HEK293 (cell line): ENCODE measurements around the gene MXRA8.

Experiments used
- BCL6B ChIP-seq: fragments of 450-650 bp; formaldehyde crosslinking; IDR thresholded peaks from 2 replicates; pipeline ENCODE4 v1.5.1; 2017; ENCODE audit warnings: missing biosample characterization, missing genetic modification characterization
- GLIS1 ChIP-seq: fragments of 450-650 bp; formaldehyde crosslinking; IDR thresholded peaks from 2 replicates; pipeline ENCODE4 v1.5.1; 2016; ENCODE audit warnings: missing biosample characterization, missing genetic modification characterization
- HOXD13 ChIP-seq: sonication (generic); formaldehyde crosslinking; IDR thresholded peaks from 2 replicates; pipeline ENCODE4 v1.8.0; 2022; ENCODE audit warnings: missing genetic modification reagents, borderline replicate concordance
- PATZ1 ChIP-seq: fragments of 450-650 bp; formaldehyde crosslinking; IDR thresholded peaks from 2 replicates; pipeline ENCODE4 v1.5.1; 2016; ENCODE audit warnings: missing biosample characterization, missing genetic modification characterization
- PRDM1 ChIP-seq: fragments of 450-650 bp; formaldehyde crosslinking; IDR thresholded peaks from 2 replicates; pipeline ENCODE4; 2016; ENCODE audit warnings: missing biosample characterization, missing genetic modification characterization
- SP7 ChIP-seq: fragments of 450-650 bp; formaldehyde crosslinking; IDR thresholded peaks from 2 replicates; pipeline ENCODE4 v1.5.1; 2016; ENCODE audit warnings: missing biosample characterization, missing genetic modification characterization
- TRIM28 ChIP-seq: IDR thresholded peaks from 2 replicates; pipeline ENCODE4 v1.6.1; 2011; ENCODE audit warnings: low read length, control low read depth, borderline replicate concordance
- ZBTB20 ChIP-seq: fragments of 450-650 bp; formaldehyde crosslinking; IDR thresholded peaks from 2 replicates; pipeline ENCODE4 v1.5.1; 2016; ENCODE audit warnings: missing biosample characterization, missing genetic modification characterization
- ZFHX2 ChIP-seq: fragments of 450-650 bp; formaldehyde crosslinking; conservative IDR thresholded peaks from 2 replicates; pipeline ENCODE4 v1.5.1; 2016; ENCODE audit warnings: missing biosample characterization, missing genetic modification characterization
- ZNF140 ChIP-seq: fragments of 450-650 bp; formaldehyde crosslinking; IDR thresholded peaks from 2 replicates; pipeline ENCODE4 v1.5.1; 2016; ENCODE audit warnings: missing biosample characterization, missing genetic modification characterization
- ZNF146 ChIP-seq: fragments of 450-650 bp; formaldehyde crosslinking; IDR thresholded peaks from 2 replicates; pipeline ENCODE4 v1.5.1; 2016; ENCODE audit warnings: missing biosample characterization, missing genetic modification characterization
- ZNF202 ChIP-seq: fragments of 450-650 bp; formaldehyde crosslinking; IDR thresholded peaks from 2 replicates; pipeline ENCODE4 v1.5.1; 2016; ENCODE audit warnings: missing biosample characterization, missing genetic modification characterization, borderline replicate concordance
- ZNF23 ChIP-seq: fragments of 450-650 bp; formaldehyde crosslinking; IDR thresholded peaks from 2 replicates; pipeline ENCODE4 v1.5.1; 2016; ENCODE audit warnings: missing biosample characterization, missing genetic modification characterization, borderline replicate concordance
- ZNF274 ChIP-seq, 2 experiments: fragments of 200-500 bp in 1 of 2; fragments of 450-650 bp in 1 of 2; sonication (Bioruptor generic) in 1 of 2; formaldehyde crosslinking in 1 of 2; IDR thresholded peaks; 2 replicates each; pipeline versions ENCODE4 v1.5.1 to v1.6.1; 2014 to 2016; ENCODE audit warnings: borderline replicate concordance in 1 of 2, inconsistent platforms in 1 of 2, low read length in 1 of 2, missing biosample characterization in 1 of 2, missing genetic modification characterization in 1 of 2
- ZNF292 ChIP-seq: fragments of 450-650 bp; formaldehyde crosslinking; IDR thresholded peaks from 2 replicates; pipeline ENCODE4 v1.5.1; 2016; ENCODE audit warnings: low read depth, missing biosample characterization, missing genetic modification characterization, borderline replicate concordance
- ZNF341 ChIP-seq: fragments of 450-650 bp; formaldehyde crosslinking; IDR thresholded peaks from 2 replicates; pipeline ENCODE4; 2016; ENCODE audit warnings: low read depth, missing biosample characterization, missing genetic modification characterization
- ZNF426 ChIP-seq: fragments of 450-650 bp; formaldehyde crosslinking; IDR thresholded peaks from 2 replicates; pipeline ENCODE4 v1.5.1; 2017; ENCODE audit warnings: missing biosample characterization, missing genetic modification characterization, mild to moderate bottlenecking, inconsistent platforms, moderate library complexity
- ZNF518A ChIP-seq: fragments of 450-650 bp; formaldehyde crosslinking; conservative IDR thresholded peaks from 2 replicates; pipeline ENCODE4 v1.5.1; 2016; ENCODE audit warnings: low read depth, missing biosample characterization, missing genetic modification characterization
- ZNF76 ChIP-seq: fragments of 450-650 bp; formaldehyde crosslinking; IDR thresholded peaks from 2 replicates; pipeline ENCODE4; 2016; ENCODE audit warnings: low read depth, missing biosample characterization, missing genetic modification characterization, borderline replicate concordance
- ZSCAN4 ChIP-seq: fragments of 450-650 bp; formaldehyde crosslinking; IDR thresholded peaks from 2 replicates; pipeline ENCODE4 v1.5.1; 2017; ENCODE audit warnings: missing biosample characterization, missing genetic modification characterization
- TF ChIP-seq, protein P1 (sequence below): fragments of 450-650 bp; formaldehyde crosslinking; IDR thresholded peaks from 2 replicates; pipeline ENCODE4 v1.5.0; 2017; ENCODE audit warnings: missing biosample characterization, missing genetic modification characterization, borderline replicate concordance
- TF ChIP-seq, protein P2 (sequence below): fragments of 450-650 bp; formaldehyde crosslinking; IDR thresholded peaks from 2 replicates; pipeline ENCODE4 v1.5.1; 2016; ENCODE audit warnings: missing biosample characterization, missing genetic modification characterization

MXRA8 gene

GRCh38 chr1:1402072-1402900 is 43.9 kb upstream of the MXRA8 start (continued):
- TF ChIP-seq, protein P1, sequence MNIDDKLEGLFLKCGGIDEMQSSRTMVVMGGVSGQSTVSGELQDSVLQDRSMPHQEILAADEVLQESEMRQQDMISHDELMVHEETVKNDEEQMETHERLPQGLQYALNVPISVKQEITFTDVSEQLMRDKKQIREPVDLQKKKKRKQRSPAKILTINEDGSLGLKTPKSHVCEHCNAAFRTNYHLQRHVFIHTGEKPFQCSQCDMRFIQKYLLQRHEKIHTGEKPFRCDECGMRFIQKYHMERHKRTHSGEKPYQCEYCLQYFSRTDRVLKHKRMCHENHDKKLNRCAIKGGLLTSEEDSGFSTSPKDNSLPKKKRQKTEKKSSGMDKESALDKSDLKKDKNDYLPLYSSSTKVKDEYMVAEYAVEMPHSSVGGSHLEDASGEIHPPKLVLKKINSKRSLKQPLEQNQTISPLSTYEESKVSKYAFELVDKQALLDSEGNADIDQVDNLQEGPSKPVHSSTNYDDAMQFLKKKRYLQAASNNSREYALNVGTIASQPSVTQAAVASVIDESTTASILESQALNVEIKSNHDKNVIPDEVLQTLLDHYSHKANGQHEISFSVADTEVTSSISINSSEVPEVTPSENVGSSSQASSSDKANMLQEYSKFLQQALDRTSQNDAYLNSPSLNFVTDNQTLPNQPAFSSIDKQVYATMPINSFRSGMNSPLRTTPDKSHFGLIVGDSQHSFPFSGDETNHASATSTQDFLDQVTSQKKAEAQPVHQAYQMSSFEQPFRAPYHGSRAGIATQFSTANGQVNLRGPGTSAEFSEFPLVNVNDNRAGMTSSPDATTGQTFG (tag by site-specific recombination), result no peak
- 0 out of 2 replicates have a peak, but pooled peaks have one; percentile 52 for TF ChIP-seq TRIM28
- no peak for TF ChIP-seq ZNF426 (tag by site-specific recombination)
- TF ChIP-seq HOXD13 (CRISPR knock-in tag), result no peak
- TF ChIP-seq GLIS1 (tag by site-specific recombination), result no peak
- TF ChIP-seq ZNF23 (tag by site-specific recombination), result no peak
- no peak for TF ChIP-seq ZBTB20 (tag by site-specific recombination)
- peak; percentile 45; the same call in 1 of the 2 replicates for TF ChIP-seq SP7 (tag by site-specific recombination)
- TF ChIP-seq PRDM1, result 0 out of 2 replicates have a peak, but pooled peaks have one; percentile 54
- TF ChIP-seq BCL6B (tag by site-specific recombination), result no peak
- TF ChIP-seq ZNF140 (tag by site-specific recombination), result no peak
- no peak for TF ChIP-seq ZNF146
- TF ChIP-seq PATZ1 (tag by site-specific recombination), result no peak
- no peak for TF ChIP-seq ZNF202 (tag by site-specific recombination)
- TF ChIP-seq ZNF274 (IDR thresholded peaks at IDR 0.05; ENCODE audit: low read length), result no peak
- TF ChIP-seq ZNF274 (tag by site-specific recombination; IDR thresholded peaks at IDR 0.05; ENCODE audit: borderline replicate concordance), result no peak
- TF ChIP-seq ZSCAN4 (tag by site-specific recombination), result no peak
- no peak for TF ChIP-seq ZNF292
- no peak for TF ChIP-seq ZNF341 (tag by site-specific recombination)
- TF ChIP-seq ZNF76 (tag by site-specific recombination), result no peak
- TF ChIP-seq, protein P2, sequence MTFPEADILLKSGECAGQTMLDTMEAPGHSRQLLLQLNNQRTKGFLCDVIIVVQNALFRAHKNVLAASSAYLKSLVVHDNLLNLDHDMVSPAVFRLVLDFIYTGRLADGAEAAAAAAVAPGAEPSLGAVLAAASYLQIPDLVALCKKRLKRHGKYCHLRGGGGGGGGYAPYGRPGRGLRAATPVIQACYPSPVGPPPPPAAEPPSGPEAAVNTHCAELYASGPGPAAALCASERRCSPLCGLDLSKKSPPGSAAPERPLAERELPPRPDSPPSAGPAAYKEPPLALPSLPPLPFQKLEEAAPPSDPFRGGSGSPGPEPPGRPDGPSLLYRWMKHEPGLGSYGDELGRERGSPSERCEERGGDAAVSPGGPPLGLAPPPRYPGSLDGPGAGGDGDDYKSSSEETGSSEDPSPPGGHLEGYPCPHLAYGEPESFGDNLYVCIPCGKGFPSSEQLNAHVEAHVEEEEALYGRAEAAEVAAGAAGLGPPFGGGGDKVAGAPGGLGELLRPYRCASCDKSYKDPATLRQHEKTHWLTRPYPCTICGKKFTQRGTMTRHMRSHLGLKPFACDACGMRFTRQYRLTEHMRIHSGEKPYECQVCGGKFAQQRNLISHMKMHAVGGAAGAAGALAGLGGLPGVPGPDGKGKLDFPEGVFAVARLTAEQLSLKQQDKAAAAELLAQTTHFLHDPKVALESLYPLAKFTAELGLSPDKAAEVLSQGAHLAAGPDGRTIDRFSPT (tag by site-specific recombination), result 0 out of 2 replicates have a peak, but pooled peaks have one; percentile 35
- no peak for TF ChIP-seq ZFHX2 (tag by site-specific recombination)
- no peak for TF ChIP-seq ZNF518A (tag by site-specific recombination)
